ENCODE data around the gene TRIM29. TPM values are rescaled to one million over a fixed set of nuclear protein-coding genes. Genes with fewer than 3 reads are reported as not detected.

Gene TRIM29
- total and polyA plus RNA-seq, 9 of the 15 experiments (the other 6 are each of a cell fraction or from before 2014, with no cell fraction given), result 0.08 to 1.4 (median 0.42) TPM; not detected in 2

GRCh38 chr11:120117991-120118390 is 19.9 kb downstream of the TRIM29 start (continued):
- TF ChIP-seq E2F4 (CRISPR knock-in tag; IDR thresholded peaks at IDR 0.05; ENCODE audit: low read depth) (no peak), RFX1 (IDR thresholded peaks at IDR 0.05) (no peak), ATF4 (CRISPR knock-in tag; IDR thresholded peaks at IDR 0.05) (no peak), MBD2 (IDR thresholded peaks at IDR 0.05; ENCODE audit: borderline replicate concordance, low read depth) (no peak), USF2 (CRISPR knock-in tag; IDR thresholded peaks at IDR 0.05) (no peak)

DNA sequence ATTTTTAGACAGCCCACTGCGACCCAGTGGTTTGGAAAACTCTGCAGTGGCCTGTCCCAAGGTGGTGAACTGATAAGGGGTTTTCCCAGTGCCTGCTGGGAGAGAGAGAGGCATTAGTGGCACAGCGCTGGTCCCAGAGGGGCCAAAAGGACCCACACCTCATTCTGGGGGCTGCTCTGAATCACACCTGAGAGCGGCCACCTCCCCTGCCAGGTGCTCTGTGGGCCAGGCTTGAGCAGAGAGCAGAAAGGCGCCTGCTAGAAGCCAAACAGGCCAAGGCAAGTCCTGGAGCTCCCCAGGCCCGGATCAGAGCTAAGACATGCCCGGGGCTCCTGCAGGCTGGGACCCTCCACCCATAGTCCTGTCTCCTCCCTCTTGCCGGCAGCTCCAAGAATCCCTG is 20.9 kb downstream of the TRIM29 start:
- BruUV-seq (replicated peaks), result no TSS peak
- H3K27ac ChIP-seq (ENCODE audit: extremely low read depth, low read depth, low read length), result no peak overlapping the region
- no peak overlapping the region for H3K9ac ChIP-seq (ENCODE audit: insufficient read depth in 1 of 2, low read depth in 2 of 2, low read length in 2 of 2)
- peaks cover 0 to 30% of the 10 kb centered on the region in 2 experiments; a peak in 2 of 5 replicates for H3K27me3 ChIP-seq (ENCODE audit: control insufficient read depth in 2 of 2, insufficient read depth in 2 of 2, low read length in 2 of 2)
- peaks cover 19% of the 10 kb centered on the region; the same call in 1 of the 2 replicates for H4K20me1 ChIP-seq (replicated peaks; ENCODE audit: control insufficient read depth, insufficient read depth, low read length)
- ChIA-PET CTCF (ENCODE audit: low intra/inter-chr PET ratio) (no interaction called here), POLR2A (no interaction called here)
- no peak overlapping the region for H3K4me2 ChIP-seq (ENCODE audit: insufficient read depth, low read length)
- intact Hi-C loops (cut with micrococcal nuclease) (no loop called here), in situ Hi-C loops (cut with MboI) (loop anchor here (25.0 kb wide), 1 partner anchor 455 kb away; no protein-coding TSS in a partner anchor)
- H2AFZ ChIP-seq (ENCODE audit: low read depth, low read length), result no peak overlapping the region
- whole genome bisulfite sequencing (ENCODE audit: insufficient coverage, low coverage, missing lambda C conversion rate), result 2% methylated on average over 7 of the region's 7 CpGs
- FAIRE-seq (no peak), ATAC-seq (no peak), DNase-seq (ENCODE audit: extremely low read depth in 1 of 4, low spot score in 3 of 4) (no peak)
- no peaks in the 10 kb centered on the region for H3K9me3 ChIP-seq (replicated peaks; ENCODE audit: control insufficient read depth, insufficient read depth, low read depth, low read length)
- H3K4me1 ChIP-seq (replicated peaks in 1 of 2; ENCODE audit: control insufficient read depth in 2 of 2, insufficient read depth in 2 of 2, low read length in 2 of 2), result no peaks in the 10 kb centered on the region; a peak in 2 of 5 replicates
- H3K9me1 ChIP-seq (ENCODE audit: control insufficient read depth, insufficient read depth, low read length), result no peaks in the 10 kb centered on the region
- H3K4me3 ChIP-seq, result no peak overlapping the region
- H3K36me3 ChIP-seq (ENCODE audit: control insufficient read depth, insufficient read depth, low read length), result no peaks in the 10 kb centered on the region
- TF ChIP-seq TCF15 (CRISPR knock-in tag; IDR thresholded peaks at IDR 0.05) (no peak), FOXK2 (conservative IDR thresholded peaks at IDR 0.05 in 1 of 2, IDR thresholded peaks at IDR 0.05 in 1 of 2; ENCODE audit: low read depth in 2 of 2) (no peak), SMARCE1 (IDR thresholded peaks at IDR 0.05) (no peak), RFX1 (IDR thresholded peaks at IDR 0.05) (no peak), RFX7 (CRISPR knock-in tag; IDR thresholded peaks at IDR 0.05) (no peak), NBN (IDR thresholded peaks at IDR 0.05; ENCODE audit: low read depth) (no peak), DACH1 (IDR thresholded peaks at IDR 0.05; ENCODE audit: partially characterized antibody) (no peak), ETV1 (tag; conservative IDR thresholded peaks at IDR 0.05; ENCODE audit: low read depth) (no peak), SMAD2 (IDR thresholded peaks at IDR 0.05; ENCODE audit: low read depth, low read length) (no peak), E2F4 (CRISPR knock-in tag; IDR thresholded peaks at IDR 0.05; ENCODE audit: low read depth) (no peak), ZBTB7A (IDR thresholded peaks at IDR 0.05; ENCODE audit: borderline replicate concordance, control insufficient read depth, low read depth, low read length) (no peak)
- TF ChIP-seq, protein P1, sequence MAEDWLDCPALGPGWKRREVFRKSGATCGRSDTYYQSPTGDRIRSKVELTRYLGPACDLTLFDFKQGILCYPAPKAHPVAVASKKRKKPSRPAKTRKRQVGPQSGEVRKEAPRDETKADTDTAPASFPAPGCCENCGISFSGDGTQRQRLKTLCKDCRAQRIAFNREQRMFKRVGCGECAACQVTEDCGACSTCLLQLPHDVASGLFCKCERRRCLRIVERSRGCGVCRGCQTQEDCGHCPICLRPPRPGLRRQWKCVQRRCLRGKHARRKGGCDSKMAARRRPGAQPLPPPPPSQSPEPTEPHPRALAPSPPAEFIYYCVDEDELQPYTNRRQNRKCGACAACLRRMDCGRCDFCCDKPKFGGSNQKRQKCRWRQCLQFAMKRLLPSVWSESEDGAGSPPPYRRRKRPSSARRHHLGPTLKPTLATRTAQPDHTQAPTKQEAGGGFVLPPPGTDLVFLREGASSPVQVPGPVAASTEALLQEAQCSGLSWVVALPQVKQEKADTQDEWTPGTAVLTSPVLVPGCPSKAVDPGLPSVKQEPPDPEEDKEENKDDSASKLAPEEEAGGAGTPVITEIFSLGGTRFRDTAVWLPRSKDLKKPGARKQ (CRISPR knock-in tag; IDR thresholded peaks at IDR 0.05), result no peak
- H3K79me2 ChIP-seq (ENCODE audit: control insufficient read depth, insufficient read depth, low read length), result no peaks in the 10 kb centered on the region
